ENCODE data around the gene RBM33. TPM values are rescaled to one million over a fixed set of nuclear protein-coding genes. Genes with fewer than 3 reads are reported as not detected.

Gene RBM33
- total RNA-seq, 1 experiment from 2014 or later: 73.6 TPM

DNA sequence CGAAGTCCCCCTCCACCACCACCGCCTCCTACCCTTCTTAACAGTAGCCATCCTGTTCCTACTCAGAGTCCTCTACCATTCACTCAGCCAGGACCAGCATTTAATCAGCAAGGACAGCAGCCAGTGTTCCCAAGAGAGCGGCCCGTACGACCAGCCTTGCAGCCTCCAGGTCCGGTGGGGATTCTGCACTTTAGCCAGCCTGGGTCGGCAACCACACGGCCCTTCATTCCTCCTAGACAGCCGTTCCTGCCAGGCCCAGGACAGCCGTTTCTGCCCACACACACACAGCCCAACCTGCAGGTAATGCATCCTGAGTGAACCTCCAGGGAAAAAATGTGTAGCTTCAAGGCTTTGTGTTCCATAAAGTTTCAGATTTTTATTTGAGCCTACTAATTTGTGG lies 93.6 kb downstream of the RBM33 start:
- Histone ChIP-seq H3K4me1 (ENCODE audit: insufficient read depth, low read length, poor library complexity, severe bottlenecking) (no peaks in the 10 kb centered on the region), H3K9me3 (ENCODE audit: low read depth, low read length, poor library complexity, severe bottlenecking) (no peaks in the 10 kb centered on the region), H3K4me3 (ENCODE audit: low read depth, low read length, poor library complexity, severe bottlenecking) (no peak overlapping the region), H3K36me3 (ENCODE audit: insufficient read depth, low read length, poor library complexity, severe bottlenecking) (peaks cover 56% of the 10 kb centered on the region), H3K27ac (ENCODE audit: low read depth, low read length, poor library complexity, severe bottlenecking) (no peak overlapping the region), H3K27me3 (replicated peaks; ENCODE audit: insufficient read depth, low read depth, low read length, poor library complexity) (no peaks in the 10 kb centered on the region)
- no peak for DNase-seq (ENCODE audit: low spot score)
- CTCF ChIA-PET: no interaction called here
- BruUV-seq (replicated peaks): no TSS peak
- no peak for TF ChIP-seq EZH2 (IDR thresholded peaks at IDR 0.05; ENCODE audit: borderline replicate concordance, low read depth, low read length, poor library complexity, severe bottlenecking)
- TF ChIP-seq, protein P1, sequence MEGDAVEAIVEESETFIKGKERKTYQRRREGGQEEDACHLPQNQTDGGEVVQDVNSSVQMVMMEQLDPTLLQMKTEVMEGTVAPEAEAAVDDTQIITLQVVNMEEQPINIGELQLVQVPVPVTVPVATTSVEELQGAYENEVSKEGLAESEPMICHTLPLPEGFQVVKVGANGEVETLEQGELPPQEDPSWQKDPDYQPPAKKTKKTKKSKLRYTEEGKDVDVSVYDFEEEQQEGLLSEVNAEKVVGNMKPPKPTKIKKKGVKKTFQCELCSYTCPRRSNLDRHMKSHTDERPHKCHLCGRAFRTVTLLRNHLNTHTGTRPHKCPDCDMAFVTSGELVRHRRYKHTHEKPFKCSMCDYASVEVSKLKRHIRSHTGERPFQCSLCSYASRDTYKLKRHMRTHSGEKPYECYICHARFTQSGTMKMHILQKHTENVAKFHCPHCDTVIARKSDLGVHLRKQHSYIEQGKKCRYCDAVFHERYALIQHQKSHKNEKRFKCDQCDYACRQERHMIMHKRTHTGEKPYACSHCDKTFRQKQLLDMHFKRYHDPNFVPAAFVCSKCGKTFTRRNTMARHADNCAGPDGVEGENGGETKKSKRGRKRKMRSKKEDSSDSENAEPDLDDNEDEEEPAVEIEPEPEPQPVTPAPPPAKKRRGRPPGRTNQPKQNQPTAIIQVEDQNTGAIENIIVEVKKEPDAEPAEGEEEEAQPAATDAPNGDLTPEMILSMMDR (conservative IDR thresholded peaks at IDR 0.05; ENCODE audit: low read depth, low read length): no peak
- POLR2A ChIA-PET (ENCODE audit: low non-redundant PET): no interaction called here
- intact Hi-C loops (cut with micrococcal nuclease; ENCODE audit: unreplicated experiment): loop anchor here (1.0 kb wide), 1 partner anchor 140 kb away; no protein-coding TSS in a partner anchor

DNA sequence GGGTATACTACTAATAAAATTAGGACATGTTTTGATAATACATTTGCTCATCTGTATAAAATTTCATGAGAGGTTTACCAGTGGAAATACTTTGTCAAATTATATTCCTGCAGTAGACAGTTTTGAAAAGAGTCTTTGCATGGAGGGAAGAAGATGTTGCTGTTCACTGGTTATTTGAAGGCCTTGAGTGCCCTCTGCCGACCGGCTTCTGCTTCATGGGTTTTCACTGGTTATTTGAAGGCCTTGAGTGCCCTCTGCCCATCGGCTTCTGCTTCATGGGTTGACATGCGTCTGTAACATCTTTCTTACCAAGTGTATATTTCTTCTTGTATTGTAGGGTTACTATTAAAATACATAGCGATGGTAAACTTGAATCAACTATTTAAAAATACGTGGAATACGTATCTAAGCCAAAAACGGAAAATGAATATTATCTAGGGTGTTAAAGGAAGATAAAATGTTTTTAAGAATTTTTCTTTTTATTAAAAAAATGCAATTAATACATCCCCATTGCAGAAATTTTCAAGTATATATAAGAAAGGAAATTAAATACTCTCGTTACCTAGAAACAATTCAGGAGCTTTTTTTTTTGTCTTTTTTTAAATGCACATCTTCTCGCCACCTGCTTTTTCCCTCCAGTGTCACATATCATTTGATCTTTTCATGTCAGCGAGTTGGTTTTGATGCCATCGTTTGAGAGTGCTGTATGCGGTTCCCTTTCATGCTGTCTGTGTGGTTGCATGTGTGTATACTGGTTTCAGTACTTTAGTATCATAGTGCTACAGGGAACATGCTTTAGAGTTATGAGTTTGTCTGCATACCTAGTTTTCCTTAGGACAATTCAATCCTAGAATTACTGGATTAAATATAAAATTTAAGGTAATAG lies 94.4 kb downstream of the RBM33 start:
- DNase-seq (ENCODE audit: low spot score): peak; percentile 68

GRCh38 chr7:155739538-155740143 lies 95.2 kb downstream of the RBM33 start:
- ChIA-PET CTCF (no interaction called here), POLR2A (ENCODE audit: low non-redundant PET) (no interaction called here)
- DNase-seq (ENCODE audit: low spot score): no peak
- Histone ChIP-seq H3K36me3 (ENCODE audit: insufficient read depth, low read length, poor library complexity, severe bottlenecking) (peaks cover 68% of the 10 kb centered on the region), H3K4me3 (ENCODE audit: low read depth, low read length, poor library complexity, severe bottlenecking) (no peak overlapping the region), H3K27ac (ENCODE audit: low read depth, low read length, poor library complexity, severe bottlenecking) (no peak overlapping the region), H3K27me3 (replicated peaks; ENCODE audit: insufficient read depth, low read depth, low read length, poor library complexity) (no peaks in the 10 kb centered on the region), H3K9me3 (ENCODE audit: low read depth, low read length, poor library complexity, severe bottlenecking) (no peaks in the 10 kb centered on the region), H3K4me1 (ENCODE audit: insufficient read depth, low read length, poor library complexity, severe bottlenecking) (no peaks in the 10 kb centered on the region)
- no TSS peak for BruUV-seq (replicated peaks)
- intact Hi-C loops (cut with micrococcal nuclease; ENCODE audit: unreplicated experiment): no loop called here
- TF ChIP-seq EZH2 (IDR thresholded peaks at IDR 0.05; ENCODE audit: borderline replicate concordance, low read depth, low read length, poor library complexity, severe bottlenecking): no peak
- TF ChIP-seq, protein P1 (conservative IDR thresholded peaks at IDR 0.05; ENCODE audit: low read depth, low read length): no peak

More for the DNA sequence above, 94.4 kb downstream of the RBM33 start:
- H3K27ac ChIP-seq (ENCODE audit: low read depth, low read length, poor library complexity, severe bottlenecking): no peak overlapping the region
- intact Hi-C loops (cut with micrococcal nuclease; ENCODE audit: unreplicated experiment): loop anchor here (1.0 kb wide), 1 partner anchor 141 kb away; no protein-coding TSS in a partner anchor
- no peaks in the 10 kb centered on the region for H3K4me1 ChIP-seq (ENCODE audit: insufficient read depth, low read length, poor library complexity, severe bottlenecking)
- peaks cover 60% of the 10 kb centered on the region for H3K36me3 ChIP-seq (ENCODE audit: insufficient read depth, low read length, poor library complexity, severe bottlenecking)
- POLR2A ChIA-PET (ENCODE audit: low non-redundant PET): no interaction called here
- no peaks in the 10 kb centered on the region for H3K27me3 ChIP-seq (replicated peaks; ENCODE audit: insufficient read depth, low read depth, low read length, poor library complexity)
- CTCF ChIA-PET: no interaction called here
- BruUV-seq (replicated peaks): no TSS peak
- no peak for TF ChIP-seq EZH2 (IDR thresholded peaks at IDR 0.05; ENCODE audit: borderline replicate concordance, low read depth, low read length, poor library complexity, severe bottlenecking)
- TF ChIP-seq, protein P1 (conservative IDR thresholded peaks at IDR 0.05; ENCODE audit: low read depth, low read length): peak; percentile 66
- no peaks in the 10 kb centered on the region for H3K9me3 ChIP-seq (ENCODE audit: low read depth, low read length, poor library complexity, severe bottlenecking)
- H3K4me3 ChIP-seq (ENCODE audit: low read depth, low read length, poor library complexity, severe bottlenecking): no peak overlapping the region
